Activated effector memory CD4-positive, alpha-beta T cell treated with anti-CD3 and anti-CD28 coated beads, Interleukin-2, amount 50 U/mL, for 16 hours (primary cell): Measurements from ENCODE around the gene BAHCC1.

Experiments used
- DNase-seq: peaks from one replicate; pipeline ENCODE4 v3.0.0-alpha.2; 2020

The BAHCC1 gene

GRCh38 chr17:81482673-81483072 is 87.4 kb downstream of the BAHCC1 start:
- no peak for DNase-seq

GRCh38 chr17:81483085-81483861 is 88.0 kb downstream of the BAHCC1 start:
- DNase-seq: no peak

- DNase-seq: no peak
These were observed 88.6 kb downstream of the BAHCC1 start for GRCh38 chr17:81483862-81484194.

- DNase-seq: peak; percentile 95
These were observed 89.1 kb downstream of the BAHCC1 start for GRCh38 chr17:81484195-81484979.

GRCh38 chr17:81486199-81486810 is 91.0 kb downstream of the BAHCC1 start:
- DNase-seq: no peak

GRCh38 chr17:81487089-81487486 is 91.8 kb downstream of the BAHCC1 start:
- no peak for DNase-seq

- DNase-seq: peak; percentile 93
These were observed 92.4 kb downstream of the BAHCC1 start for GRCh38 chr17:81487487-81488275.

- DNase-seq: no peak
These were observed 93.1 kb downstream of the BAHCC1 start for GRCh38 chr17:81488276-81488860.

GRCh38 chr17:81489012-81489997 is 94.0 kb downstream of the BAHCC1 start:
- DNase-seq: no peak

GRCh38 chr17:81489998-81490992 is 95.0 kb downstream of the BAHCC1 start:
- DNase-seq: no peak

GRCh38 chr17:81491181-81491581 is 95.9 kb downstream of the BAHCC1 start:
- no peak for DNase-seq

- no peak for DNase-seq
These were observed 96.5 kb downstream of the BAHCC1 start for GRCh38 chr17:81491761-81492160.

- no peak for DNase-seq
These were observed 96.9 kb downstream of the BAHCC1 start for GRCh38 chr17:81492202-81492601.

- no peak for DNase-seq
These were observed 97.4 kb downstream of the BAHCC1 start for GRCh38 chr17:81492706-81493105.

GRCh38 chr17:81493198-81494038 is 98.2 kb downstream of the BAHCC1 start:
- DNase-seq: no peak

GRCh38 chr17:81494626-81495377 is 99.5 kb downstream of the BAHCC1 start:
- no peak for DNase-seq

- DNase-seq: no peak
These were observed 103.8 kb downstream of the BAHCC1 start for GRCh38 chr17:81498953-81499600.

- DNase-seq: no peak
These were observed 104.3 kb downstream of the BAHCC1 start for GRCh38 chr17:81499601-81499970.
